ENCODE measurements around the gene MYLK4.

Gene MYLK4

GRCh38 chr6:2782356-2782708 lies 31.6 kb upstream of the MYLK4 start:
- H3K4me3 ChIP-seq (ENCODE audit: low read depth, low read length) = no peak overlapping the region
- peaks cover 52% of the 10 kb centered on the region for H3K36me3 ChIP-seq
- DNase-seq = no peak
- TF ChIP-seq CTCF (IDR thresholded peaks at IDR 0.05; ENCODE audit: low read depth, low read length) = no peak
- no peaks in the 10 kb centered on the region for H3K27me3 ChIP-seq
- H3K4me1 ChIP-seq = no peaks in the 10 kb centered on the region
- no peaks in the 10 kb centered on the region for H3K9me3 ChIP-seq

- H3K36me3 ChIP-seq = peaks cover 52% of the 10 kb centered on the region
- H3K27me3 ChIP-seq = no peaks in the 10 kb centered on the region
- H3K4me1 ChIP-seq = no peaks in the 10 kb centered on the region
- no peak for DNase-seq
- no peak overlapping the region for H3K4me3 ChIP-seq (ENCODE audit: low read depth, low read length)
- no peaks in the 10 kb centered on the region for H3K9me3 ChIP-seq
- TF ChIP-seq CTCF (IDR thresholded peaks at IDR 0.05; ENCODE audit: low read depth, low read length) = no peak
These were observed 31.1 kb upstream of the MYLK4 start for GRCh38 chr6:2781685-2782355.

- Histone ChIP-seq H3K27me3 (no peaks in the 10 kb centered on the region), H3K4me3 (ENCODE audit: low read depth, low read length) (no peak overlapping the region), H3K36me3 (peaks cover 52% of the 10 kb centered on the region), H3K4me1 (no peaks in the 10 kb centered on the region), H3K9me3 (no peaks in the 10 kb centered on the region)
- no peak for DNase-seq
- no peak for TF ChIP-seq CTCF (IDR thresholded peaks at IDR 0.05; ENCODE audit: low read depth, low read length)
These were observed 29.5 kb upstream of the MYLK4 start for GRCh38 chr6:2780102-2780737.

GRCh38 chr6:2777249-2777648 lies 26.5 kb upstream of the MYLK4 start:
- no peak for DNase-seq
- TF ChIP-seq CTCF (IDR thresholded peaks at IDR 0.05; ENCODE audit: low read depth, low read length) = no peak
- Histone ChIP-seq H3K27me3 (no peaks in the 10 kb centered on the region), H3K36me3 (peaks cover 37% of the 10 kb centered on the region), H3K4me1 (no peaks in the 10 kb centered on the region), H3K4me3 (ENCODE audit: low read depth, low read length) (no peak overlapping the region), H3K9me3 (no peaks in the 10 kb centered on the region)

GRCh38 chr6:2775003-2775402 lies 24.3 kb upstream of the MYLK4 start:
- no peaks in the 10 kb centered on the region for H3K9me3 ChIP-seq
- H3K27me3 ChIP-seq = no peaks in the 10 kb centered on the region
- peaks cover 8% of the 10 kb centered on the region for H3K4me1 ChIP-seq
- DNase-seq = no peak
- H3K36me3 ChIP-seq = peaks cover 24% of the 10 kb centered on the region
- no peak overlapping the region for H3K4me3 ChIP-seq (ENCODE audit: low read depth, low read length)
- TF ChIP-seq CTCF (IDR thresholded peaks at IDR 0.05; ENCODE audit: low read depth, low read length) = no peak

- H3K4me1 ChIP-seq = peaks cover 8% of the 10 kb centered on the region
- DNase-seq = no peak
- peaks cover 12% of the 10 kb centered on the region for H3K36me3 ChIP-seq
- no peaks in the 10 kb centered on the region for H3K27me3 ChIP-seq
- no peak for TF ChIP-seq CTCF (IDR thresholded peaks at IDR 0.05; ENCODE audit: low read depth, low read length)
- no peaks in the 10 kb centered on the region for H3K9me3 ChIP-seq
- no peak overlapping the region for H3K4me3 ChIP-seq (ENCODE audit: low read depth, low read length)
These were observed 22.7 kb upstream of the MYLK4 start for GRCh38 chr6:2773449-2773848.

All from BE2C (cell line).